ENCODE data around the gene DCUN1D2.

- TF ChIP-seq CTCF (IDR thresholded peaks at IDR 0.05) (peak in 1 of 3 experiments; percentile 26), POLR2AphosphoS5 (IDR thresholded peaks at IDR 0.05) (peak; percentile 83 to 86)
Measured at GRCh38 chr13:113490496-113491417, at the start of gene DCUN1D2.

Measured in esophagus muscularis mucosa (tissue), 3 donors.